Activated CD8-positive, alpha-beta memory T cell treated with anti-CD3 and anti-CD28 coated beads, Interleukin-2, amount 50 U/mL, for 24 hours (primary cell): ENCODE data around the gene LUZP1.
"Not testable (repeated sequence)": the region's sequence is repeated elsewhere in the genome, so short reads cannot be mapped to it uniquely, and the experiment has no call there.

Experiments
- DNase-seq: peaks from one replicate; pipeline ENCODE4 v3.0.0-alpha.2; 2020; ENCODE audit errors: extremely low read depth

The LUZP1 gene

DNA sequence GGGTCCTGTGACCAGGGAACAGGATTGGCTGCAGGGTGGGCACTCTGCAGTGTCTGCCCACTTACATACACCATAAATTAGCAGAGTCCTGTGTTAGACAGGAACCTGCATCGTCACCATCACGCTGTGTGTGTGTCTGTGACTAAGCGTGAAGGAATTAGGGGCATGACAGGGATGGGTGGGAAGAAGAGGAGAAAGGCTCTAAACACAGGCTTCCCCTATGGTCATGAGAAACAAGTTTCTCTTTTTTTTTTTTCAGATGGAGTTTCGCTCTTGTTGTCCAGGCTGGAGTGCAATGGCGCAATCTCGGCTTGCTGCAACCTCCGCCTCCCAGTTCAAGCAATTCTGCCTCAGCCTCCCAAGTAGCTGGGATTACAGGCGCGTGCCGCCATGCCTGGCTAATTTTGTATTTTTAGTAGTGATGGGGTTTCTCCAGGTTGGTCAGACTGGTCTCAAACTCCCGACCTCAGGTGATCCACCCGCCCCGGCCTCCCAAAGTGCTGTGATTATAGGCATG lies 20.3 kb upstream of the LUZP1 start:
- not testable (repeated sequence) for DNase-seq

DNA sequence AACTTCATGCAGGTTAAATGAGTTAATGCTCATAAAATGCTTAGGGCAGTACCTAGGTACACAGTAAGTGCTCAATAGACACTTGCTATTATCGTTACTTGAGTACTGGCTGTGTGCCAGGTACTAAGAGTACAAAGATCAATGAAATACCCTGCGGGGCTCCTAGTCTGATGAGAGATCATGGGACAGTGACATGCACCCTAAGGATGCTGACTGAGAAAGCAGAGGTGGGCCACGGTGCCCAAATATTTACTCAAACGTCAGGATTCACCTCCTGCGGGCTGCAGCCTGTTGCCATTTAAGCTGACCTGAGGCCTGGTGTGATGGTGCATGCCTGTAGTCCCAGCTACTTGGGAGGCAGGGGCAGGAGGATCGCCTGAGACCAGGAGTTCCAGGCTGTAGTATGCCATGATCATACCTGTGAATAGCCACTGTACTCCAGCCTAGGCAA lies 19.8 kb upstream of the LUZP1 start:
- no peak for DNase-seq

DNA sequence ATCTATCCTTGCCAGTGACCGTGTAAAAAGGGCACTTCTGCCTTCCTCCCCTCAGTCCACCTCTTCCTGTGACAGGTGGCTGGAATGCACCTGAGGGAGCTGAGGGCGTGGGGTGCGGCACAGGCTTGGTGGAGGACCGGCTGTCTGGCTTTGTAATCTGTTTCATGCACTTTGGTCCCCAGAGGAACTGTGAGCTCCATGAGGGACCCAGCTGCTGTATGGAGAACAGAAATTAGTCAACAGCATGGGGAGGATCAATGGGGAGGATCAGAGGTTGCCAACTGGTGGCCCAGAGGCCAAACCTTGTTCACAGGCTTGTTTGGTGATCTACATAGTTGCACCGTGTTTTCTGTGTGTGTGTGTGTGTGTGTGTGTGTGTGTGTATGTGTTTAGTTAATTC lies 19.0 kb upstream of the LUZP1 start:
- DNase-seq: no peak

DNA sequence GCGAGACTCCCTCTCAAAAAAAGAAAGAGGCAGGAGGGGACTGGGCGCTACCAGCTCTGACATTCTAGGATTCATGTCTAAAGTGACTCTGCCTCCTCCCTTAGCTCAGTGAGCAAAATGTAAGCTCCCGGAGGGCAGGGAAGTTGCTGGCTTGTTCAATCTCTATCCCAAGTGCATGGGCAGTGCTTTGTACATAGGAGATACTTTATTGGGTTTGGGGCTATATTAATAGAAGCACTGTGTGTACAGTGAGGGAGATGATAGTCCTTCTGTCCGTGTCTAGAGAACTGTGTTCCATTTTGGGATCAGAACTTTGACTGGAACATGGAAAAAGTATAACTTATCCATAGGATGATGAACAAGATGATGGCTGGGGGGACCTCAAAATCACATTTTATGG lies 16.7 kb upstream of the LUZP1 start:
- DNase-seq: no peak

DNA sequence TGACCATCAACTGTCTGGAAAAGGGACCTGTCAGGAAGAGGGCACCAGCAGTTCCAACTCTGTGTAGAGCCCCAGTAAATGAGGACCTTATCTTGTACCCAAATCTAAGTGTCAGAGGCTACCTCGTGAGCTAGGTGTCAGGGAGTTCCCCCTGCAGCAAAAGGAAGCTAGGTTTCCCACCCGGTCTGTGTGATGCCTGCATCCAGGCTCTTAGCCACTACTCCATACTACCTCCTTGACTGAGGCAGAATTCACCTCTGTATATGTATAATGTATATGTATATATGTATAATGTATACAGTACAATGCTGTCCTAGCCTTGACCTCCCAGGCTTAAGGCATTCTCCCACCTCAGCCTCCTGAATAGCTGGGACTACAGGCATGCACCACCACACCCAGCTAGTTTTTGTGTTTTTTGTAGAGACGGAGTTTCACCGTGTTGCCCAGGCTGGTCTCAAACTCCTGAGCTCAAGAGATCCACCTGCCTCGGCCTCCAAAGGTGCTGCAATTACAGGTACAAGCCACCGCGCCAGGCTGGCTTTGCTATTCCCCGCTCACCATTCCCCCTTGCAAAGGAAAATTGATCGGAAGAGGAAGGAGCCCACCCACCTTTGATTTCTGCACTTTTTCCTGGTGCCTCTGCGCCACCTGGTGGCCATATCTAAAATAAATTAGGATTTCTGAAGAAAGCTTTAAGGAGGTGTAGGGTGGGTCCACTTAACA lies 15.7 kb upstream of the LUZP1 start:
- no peak for DNase-seq

DNA sequence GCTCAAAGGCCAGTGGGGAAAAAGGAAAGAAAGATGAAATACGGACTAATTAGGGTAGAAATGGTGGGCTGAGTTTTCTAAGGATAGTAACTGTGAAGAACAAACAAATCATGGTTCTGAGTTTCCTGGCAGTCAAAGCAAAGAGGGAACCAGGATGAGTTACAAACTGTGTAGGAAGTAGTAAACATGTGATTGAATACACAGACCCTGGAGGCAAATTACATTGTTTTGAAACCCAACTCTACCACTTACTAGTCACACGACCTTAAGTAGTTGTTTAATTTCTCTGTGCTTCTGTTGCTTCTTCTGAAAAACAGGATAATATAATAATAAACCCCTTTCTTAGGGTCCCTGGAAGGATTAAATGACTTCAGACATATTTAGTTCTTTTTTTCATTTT lies 11.2 kb upstream of the LUZP1 start:
- DNase-seq: no peak

DNA sequence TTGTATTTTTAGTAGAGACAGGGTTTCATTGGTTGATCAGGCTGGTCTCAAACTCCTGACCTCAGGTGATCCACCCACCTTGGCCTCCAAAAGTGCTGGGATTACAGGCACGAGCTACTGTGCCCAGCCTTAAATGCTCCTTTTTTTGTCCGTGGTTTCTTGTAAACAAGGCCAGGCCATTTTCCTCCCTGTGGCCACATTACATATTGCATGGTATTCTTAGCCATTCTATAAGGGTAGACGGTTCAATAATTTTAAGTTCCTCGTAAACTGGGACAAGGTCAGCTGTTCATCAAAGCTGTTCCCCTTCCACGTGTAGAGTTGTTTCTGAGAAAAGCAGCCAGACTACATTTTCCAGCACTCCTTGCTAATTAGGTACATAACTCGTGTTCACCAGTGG lies 10.3 kb upstream of the LUZP1 start:
- no peak for DNase-seq

DNA sequence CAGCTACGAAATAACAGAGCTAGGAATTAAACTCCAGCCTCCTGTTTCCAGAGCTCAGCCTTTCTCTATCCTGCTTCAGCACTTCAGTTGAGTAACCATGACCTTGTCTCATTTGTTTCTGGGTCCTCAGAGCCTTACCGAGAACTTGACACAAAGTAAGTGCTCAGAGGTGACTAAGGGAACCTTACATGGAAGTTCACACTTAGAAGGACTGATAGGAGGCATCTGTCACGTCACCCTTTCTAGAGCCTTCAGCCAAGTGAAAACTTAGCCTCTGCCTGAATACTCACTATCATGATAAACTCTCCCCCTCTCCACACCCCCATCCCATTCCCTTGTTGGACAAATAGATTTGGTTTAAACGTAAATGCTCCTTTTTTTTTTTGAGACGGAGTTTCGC lies 9.8 kb upstream of the LUZP1 start:
- DNase-seq: no peak

DNA sequence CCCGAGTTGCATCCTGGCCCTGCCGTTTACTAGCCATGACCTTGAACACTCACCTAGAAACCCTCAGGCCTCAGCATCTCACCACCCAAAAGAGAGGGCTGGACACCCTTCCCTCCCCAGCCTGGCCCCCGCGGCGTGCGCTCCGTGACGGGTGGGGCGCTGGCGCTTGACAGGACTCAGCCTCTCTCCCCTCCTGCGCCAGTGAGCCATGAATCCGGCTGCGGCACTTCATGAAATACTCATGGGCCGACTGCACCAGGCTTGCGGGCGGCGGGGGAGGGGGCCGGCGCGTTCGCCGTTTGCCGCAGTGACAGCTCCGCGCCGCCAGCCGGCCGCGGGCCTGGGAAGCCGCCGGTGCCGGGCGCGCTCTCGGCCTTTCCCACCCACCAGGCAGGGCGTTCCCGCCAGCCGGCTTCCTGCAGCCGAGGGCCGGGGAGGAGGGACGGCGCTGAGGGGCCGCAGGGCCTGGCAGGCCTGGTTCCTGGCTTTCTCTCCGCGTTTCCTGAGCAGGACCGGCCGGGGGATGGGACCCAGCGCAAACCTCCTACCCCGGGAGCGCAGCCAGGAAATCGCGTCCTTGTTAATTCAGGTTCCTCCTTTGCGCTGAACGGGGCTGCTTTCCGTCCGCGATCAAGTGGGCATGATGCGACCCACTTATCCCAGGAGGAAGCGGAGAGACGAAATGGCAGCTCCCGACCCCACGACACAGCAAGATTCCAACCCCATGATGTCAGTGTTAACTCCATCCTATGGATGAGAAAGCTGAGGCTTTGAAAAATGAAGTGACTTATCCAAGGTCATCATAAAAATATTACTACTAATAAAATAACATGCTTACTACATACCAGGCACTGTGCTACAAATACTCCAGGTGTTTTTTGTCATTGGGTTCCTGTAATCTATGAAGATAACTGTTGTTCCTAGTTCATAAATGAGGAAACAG lies 9.1 kb upstream of the LUZP1 start:
- DNase-seq: no peak

DNA sequence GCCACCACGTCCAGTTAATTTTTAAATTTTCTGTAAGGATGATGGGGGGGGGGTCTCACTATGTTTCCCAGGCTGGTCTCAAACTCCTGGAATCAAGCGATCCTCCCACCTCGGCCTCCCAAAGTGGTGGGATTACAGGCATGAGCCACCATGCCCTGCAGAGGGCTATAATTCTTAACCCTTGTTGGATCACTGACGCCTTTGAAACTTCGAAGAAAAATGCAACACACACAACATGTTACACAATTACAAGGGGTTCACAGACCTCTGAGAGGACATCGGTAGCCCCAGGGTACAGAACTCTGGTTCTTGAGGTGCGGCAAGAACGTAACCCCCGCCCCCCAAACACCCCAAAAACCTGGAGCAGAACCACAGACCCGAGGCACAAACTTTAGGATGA lies 8.4 kb upstream of the LUZP1 start:
- no peak for DNase-seq

DNA sequence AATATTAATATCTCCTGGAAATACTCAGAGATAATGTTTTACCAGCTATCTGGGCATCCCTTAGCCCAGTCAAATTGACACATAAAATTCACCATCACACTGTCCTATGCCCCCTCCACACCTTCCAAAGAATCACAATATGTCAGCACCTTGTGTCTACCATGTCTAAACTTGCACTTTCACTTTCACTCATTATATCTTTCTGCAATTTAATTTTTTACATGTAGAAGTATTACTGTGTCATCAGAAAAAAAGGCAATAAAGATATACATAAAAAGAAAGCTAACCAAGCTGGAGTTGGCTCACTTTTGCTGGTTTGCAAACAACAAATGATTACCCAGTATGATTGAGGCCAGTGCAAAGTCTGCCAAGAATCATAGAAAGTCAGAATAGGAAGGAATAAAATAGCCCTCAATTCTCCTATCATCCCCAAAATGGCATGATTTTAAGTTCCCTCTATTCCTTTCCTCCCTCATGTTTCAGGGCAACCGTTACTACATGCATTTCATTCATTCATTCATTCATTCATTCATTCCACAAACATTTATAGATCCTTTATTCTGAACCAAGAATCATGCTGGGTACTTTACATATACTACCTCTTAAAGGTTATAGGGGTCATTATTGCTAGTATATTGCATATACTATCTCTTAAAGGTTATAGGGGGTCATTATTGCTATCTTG lies 5.9 kb upstream of the LUZP1 start:
- DNase-seq: no peak

DNA sequence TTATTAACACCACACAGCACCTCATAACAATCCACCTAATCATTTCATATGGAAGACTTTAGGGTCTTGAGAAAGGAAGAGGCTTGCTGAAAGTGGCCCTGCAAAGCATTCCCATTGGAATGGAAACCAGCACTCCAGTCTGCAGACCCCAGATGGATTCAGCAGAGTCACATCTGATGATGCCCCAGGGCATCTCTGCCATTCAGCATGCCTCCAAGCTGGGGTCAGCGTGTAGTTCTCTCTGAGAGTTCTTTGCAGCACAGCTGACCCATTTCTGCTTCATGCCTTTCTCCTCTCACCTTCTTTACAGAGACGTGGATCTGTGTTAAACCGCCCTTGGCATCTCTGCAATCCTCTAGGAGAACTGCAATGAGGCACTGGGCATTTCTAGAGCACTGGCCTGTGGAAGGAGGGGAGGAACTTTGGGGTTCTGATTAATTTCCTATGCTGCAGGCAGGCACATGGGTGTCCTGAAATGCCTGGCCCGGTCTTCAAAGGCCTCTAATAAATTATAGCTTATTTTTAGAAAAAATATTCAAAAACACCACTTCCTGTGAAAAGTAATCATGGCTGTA lies 2.6 kb upstream of the LUZP1 start:
- DNase-seq: no peak

DNA sequence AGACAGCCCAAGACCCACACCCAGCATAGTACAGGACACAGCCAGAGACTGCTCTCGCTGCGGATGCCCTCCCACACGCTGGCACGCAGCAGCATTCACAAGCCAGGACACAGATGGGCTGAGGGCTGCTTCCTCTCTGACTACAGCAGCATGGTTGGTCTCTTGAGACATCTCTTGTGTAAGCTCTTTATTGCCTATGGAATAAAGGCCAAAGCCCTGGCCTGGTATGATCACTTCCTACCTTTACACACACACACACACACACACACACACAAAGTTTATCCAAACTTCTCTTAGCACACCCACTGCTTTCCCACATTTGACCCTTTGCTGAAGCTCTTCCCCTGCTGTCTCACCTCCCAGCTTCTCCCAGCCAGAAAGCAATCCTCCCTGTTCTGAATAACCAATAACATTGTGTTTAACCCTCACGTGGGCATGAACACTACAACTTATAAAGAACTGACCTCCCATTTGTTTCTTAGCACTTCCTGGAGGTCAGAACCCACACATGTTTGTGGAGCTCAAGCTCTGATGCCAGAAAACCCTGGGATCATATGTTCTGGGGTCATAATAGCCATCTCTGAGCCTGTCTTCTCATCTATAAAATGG lies 1.2 kb upstream of the LUZP1 start:
- DNase-seq: no peak

DNA sequence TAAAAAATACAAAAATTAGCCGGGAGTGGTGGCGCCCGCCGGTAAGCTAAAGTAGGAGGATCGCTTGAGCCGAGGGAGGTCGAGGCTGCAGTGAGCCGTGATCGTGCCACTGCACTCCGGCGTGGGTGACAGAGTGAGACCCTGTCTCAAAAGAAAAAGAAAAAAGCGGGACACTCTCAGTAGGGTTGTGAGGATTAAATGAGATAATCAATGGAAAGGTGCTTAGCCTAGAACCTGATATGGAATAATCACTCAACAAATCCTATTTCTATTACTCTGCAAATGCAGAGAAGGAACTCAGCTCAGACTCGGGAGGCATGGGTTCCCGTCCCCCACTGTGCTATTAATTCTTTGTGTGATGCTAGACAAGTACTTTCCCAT lies 529 bp upstream of the LUZP1 start:
- DNase-seq: no peak

DNA sequence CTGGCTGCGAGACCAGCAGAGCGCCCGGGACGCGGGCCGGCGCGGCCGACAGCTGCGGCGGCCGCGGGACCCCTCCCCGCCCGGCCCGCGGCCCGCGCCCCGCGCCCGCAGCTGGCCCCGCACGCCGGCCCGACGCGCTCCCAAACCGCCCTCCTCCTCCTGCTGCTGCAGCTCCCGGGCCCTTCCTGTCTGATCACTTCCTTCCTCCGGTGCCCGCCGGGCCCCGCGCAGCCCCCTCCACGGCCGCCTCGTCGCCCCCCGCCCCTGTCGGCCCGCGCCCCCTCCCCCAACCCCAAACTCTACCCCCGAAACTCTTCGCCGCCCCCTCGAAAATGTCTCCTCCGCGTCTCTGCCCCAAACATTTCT lies 594 bp downstream of the LUZP1 start:
- no peak for DNase-seq

DNA sequence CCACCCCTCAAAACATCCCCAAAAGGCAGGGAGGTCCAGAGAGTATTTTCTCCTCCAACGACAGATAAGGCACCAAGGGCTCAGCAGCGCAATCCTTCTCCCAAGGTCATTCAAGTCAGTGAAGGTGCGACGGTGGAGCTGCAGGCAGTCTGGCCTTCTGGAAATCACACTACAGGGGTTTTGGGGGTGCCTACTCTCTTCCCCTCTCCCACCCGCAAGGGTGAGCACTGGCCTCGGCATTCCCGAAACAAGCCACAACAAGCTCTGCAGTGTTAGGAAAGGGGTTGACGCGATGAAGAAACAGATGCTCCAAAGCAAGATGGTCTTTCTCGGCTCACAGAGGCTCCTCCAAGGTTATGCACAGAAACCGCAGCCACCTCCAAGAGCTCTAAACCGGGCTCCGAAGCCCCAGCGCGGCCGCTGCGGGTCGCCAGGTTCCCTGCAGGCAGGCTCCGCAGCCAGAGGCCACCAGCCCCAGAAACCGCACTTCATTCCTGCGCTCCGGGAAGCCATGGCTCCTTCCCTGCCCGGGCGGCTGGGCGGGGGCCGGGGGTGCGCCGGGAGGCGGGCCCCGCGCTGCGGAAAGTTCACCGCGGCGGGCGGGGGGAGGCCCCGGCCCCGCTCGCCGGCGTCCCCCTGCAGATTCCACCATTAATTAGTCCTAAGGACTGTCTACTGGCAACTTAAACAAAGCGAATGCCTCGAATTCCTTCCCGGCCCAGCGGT lies 1.1 kb downstream of the LUZP1 start:
- DNase-seq: no peak

DNA sequence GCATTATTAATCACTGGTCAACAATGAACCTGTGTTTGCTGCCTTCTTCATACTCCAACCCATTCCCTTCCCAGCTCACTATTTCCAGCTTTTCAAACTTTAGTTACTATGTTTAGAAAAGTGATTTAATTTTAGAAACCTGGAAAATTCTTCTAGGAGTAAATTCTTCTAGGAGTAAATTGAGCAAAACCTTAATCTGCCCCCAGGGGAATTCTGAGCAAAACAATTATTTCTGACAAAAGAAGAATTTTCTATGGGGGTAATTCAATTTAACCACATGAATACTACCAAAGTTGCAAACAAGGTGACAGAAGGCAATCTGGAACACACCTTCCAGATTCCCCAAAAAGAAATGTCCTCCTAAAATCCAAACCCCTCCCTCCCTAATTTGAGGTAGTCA lies 1.8 kb downstream of the LUZP1 start:
- no peak for DNase-seq

DNA sequence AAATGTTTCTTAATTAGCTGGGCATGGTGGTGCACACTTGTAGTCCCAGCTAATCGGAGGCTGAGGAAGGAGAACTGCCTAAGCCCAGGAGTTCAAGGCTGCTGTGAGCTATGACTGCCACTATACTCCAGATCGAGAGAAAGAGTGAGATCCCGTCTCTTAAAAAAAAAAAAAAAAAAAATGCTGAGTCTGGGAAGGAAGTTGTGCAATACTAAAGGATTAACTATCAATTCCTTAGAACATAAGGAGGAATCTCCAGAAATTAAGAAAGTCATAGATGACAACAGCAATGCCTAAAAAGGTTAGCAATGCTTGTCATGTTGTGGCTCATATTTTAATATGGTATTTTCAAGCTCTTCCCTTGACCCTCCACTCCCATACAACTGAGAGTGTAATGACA lies 5.3 kb downstream of the LUZP1 start:
- DNase-seq: no peak

DNA sequence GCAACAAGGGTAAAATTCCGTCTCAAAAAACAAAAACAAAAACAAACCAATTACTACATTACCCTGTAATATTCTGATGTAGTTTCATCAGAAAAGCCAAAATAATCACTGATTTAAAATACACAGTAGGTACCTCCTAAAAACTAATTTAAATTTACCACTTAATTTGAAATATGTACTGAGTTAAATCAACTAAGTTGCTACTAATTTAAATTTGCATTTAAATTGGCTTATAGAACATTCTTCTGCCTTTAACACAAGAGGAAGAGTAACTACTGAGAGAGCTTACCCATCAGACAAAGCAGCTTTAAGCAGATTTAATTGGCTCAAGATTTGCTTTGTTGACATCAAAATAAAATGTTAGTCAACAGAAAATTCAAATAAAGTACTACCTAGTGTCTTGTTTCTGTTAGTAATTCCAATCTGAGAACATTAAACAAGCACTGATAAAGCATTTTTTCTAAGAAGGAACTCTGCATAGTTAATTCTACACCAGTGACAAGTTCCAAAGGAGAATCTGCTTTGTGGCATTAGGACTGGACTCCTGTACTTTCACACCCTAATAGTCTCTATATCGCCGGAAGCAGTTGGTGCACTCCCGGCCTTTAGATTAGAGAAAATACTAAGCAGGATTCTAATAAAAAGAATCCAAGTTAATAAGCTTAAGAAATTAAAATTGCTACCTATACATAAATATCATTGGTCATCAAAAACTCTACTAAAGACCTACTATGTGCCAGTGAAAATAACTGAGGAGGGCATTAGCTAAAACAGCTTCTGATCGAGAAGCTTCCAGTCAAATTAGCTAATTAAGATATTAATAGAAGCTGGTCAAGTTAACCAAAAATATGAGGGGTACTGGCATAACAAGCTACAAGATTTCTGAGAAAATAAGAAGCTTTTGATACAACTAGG lies 8.4 kb downstream of the LUZP1 start:
- DNase-seq: no peak

DNA sequence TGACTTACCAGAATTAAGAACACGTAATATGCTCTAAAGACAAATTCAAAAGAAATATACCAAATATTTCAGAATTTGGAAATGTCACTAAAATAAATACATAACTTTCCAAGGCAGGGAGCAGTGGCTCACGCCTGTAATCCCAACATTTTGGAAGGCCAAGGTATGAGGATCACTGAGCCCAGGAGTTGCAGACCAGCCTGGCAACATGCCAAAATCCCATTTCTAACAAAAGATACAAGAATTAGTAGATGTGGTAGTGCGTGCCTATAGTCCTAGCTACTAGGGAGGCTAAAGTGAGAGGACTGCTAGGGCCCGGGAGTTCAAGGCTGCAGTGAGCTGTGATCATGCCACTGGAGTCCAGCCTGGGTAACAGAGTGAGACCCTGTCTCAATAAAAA lies 11.7 kb downstream of the LUZP1 start:
- DNase-seq: no peak
